Measurements from ENCODE around the gene RCOR1.

Gene RCOR1

DNA sequence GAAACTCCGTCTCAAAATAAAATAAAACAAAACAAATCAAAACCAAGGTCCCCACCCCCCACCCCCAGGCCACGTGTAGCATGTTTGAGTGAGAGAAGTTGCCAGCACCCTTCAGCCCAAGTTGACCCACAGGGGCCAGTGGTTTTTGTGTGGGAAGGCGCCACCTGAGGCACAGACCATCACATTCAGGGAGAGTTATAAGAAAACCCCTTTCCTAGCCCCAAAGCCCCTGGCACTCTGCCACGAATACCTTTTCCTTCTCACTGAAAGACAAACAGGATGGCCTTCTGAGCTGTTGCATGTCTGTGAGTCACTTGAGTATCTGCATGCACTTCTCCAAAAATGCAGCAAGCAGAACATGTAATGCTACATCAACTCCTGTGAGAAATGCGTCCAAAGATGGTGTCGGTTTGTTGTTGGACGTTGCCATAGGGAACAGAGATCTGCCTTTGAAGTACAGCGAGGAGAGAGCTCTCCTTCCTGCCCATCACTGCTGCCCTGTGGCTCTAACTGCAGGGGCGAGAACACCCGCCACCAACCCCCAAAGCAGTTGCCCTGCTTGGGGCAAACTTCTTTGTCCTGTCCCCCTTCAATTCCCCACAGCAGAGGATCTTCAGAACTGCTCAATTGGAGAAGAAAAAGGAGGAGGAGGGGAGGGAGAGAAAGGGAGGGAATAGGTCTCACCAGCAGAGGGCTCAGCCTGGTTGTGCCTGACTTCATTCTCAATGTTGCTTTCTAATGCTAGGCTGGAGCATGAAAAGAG lies 182.1 kb downstream of the RCOR1 start:
- peak; percentile 82 for DNase-seq (ENCODE audit: low read depth, low spot score)
- TF ChIP-seq, protein P1, sequence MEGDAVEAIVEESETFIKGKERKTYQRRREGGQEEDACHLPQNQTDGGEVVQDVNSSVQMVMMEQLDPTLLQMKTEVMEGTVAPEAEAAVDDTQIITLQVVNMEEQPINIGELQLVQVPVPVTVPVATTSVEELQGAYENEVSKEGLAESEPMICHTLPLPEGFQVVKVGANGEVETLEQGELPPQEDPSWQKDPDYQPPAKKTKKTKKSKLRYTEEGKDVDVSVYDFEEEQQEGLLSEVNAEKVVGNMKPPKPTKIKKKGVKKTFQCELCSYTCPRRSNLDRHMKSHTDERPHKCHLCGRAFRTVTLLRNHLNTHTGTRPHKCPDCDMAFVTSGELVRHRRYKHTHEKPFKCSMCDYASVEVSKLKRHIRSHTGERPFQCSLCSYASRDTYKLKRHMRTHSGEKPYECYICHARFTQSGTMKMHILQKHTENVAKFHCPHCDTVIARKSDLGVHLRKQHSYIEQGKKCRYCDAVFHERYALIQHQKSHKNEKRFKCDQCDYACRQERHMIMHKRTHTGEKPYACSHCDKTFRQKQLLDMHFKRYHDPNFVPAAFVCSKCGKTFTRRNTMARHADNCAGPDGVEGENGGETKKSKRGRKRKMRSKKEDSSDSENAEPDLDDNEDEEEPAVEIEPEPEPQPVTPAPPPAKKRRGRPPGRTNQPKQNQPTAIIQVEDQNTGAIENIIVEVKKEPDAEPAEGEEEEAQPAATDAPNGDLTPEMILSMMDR (IDR thresholded peaks at IDR 0.05; ENCODE audit: low read depth, low read length) = peak; percentile 89
- in situ Hi-C loops (cut with HindIII; ENCODE audit: low sequenced_read_pairs) = no loop called here
- no peak overlapping the region for H3K4me3 ChIP-seq (ENCODE audit: low read depth, low read length)

DNA sequence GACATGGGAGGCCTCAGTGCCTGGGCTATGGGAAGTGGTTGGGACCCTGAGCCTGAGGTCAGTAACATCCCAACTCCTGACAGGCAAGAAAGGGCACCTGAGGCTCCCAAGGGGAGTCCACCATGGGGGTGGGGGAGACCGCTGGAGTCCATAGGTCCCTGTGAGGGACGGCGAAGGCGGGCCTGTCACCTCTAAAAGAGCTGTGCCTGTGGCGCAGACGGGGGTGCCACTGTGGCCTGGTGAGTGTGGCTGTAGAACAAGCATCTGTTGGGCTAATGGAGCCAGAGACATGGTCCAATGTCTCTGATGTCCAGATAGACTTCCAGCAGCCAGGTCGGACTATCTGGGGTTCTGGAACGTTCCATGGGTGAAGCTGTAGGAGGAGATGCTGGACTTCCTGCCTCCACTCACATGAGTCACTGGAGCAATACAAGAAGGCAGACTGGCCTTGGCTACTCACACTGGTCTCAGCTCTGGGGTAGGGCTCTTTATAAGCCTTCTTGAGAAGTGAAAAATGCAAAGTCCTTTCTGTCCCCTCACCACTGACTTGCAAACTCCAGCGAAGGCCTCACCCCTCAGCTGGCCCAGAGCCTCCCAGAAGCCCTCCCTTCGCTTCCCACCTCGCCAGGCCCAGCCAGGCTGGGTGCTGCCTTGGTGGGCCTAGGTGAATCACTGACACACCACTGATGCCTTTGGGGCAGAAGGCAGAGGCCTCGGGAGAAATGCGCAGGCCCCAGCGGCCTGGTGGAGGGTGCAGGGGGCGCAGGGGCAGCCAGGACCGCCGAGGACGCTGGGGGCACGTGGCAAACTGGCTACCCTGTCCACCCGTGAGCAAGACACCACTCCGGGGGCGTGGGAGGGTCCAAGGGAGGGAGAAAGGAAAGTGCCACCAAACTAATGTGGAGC lies 183.7 kb downstream of the RCOR1 start:
- peak; percentile 64 for DNase-seq (ENCODE audit: low read depth, low spot score)
- in situ Hi-C loops (cut with HindIII; ENCODE audit: low sequenced_read_pairs) = no loop called here
- no peak overlapping the region for H3K4me3 ChIP-seq (ENCODE audit: low read depth, low read length)
- TF ChIP-seq, protein P1 (IDR thresholded peaks at IDR 0.05; ENCODE audit: low read depth, low read length) = no peak

DNA sequence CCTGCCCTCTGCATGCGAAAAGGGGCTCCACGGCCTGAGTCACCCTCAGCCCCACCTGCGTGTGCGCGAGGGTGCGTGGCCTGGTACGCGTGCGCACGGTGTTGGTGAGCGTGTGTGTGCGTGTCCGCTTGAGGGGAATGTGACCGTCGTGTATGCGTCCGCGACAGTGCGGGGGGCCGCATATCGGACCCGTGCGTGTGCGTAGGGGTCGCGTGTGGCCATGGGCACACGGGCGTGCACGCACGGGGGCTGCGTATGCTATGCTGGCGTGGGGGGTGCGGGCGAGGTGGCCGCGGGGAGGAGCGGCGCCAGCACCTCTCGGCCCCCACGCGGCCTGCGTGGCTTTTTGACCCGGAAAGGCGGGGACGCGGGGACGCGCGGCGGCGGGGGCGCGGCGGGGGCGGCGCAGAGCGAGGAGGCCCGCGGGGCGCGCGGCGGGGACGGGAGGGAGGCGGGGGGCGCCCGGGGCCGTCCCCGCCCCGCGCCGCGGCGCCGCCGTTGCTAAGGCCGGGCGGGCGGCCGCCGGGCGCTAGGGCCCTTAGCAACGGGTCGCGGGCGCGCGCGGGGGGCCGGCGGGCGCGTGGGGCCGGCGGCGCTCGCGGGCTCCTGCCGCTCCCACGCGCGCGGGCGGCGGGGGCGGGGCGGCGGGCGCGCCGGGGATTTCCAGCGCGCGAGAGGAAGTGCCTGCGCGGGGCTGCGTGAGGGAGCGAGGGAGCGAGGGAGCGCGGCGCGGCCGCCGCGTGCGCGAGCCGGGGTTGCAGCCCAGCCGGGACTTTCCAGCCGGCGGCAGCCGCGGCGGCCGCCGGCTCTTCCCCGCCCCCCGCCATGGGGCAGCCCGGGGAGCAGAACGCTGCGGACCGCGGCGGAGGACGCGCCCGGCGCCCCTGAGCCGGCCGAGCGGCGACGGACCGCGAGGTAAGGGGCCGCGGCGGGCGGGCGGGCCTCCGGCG lies 184.6 kb downstream of the RCOR1 start, which contains the start of gene TRAF3:
Gene TRAF3 (plus strand): TSS at position 689 of the 950 bp plus-strand sequence. CDS start 92,753 bp downstream, outside the sequence.
- TF ChIP-seq, protein P1 (IDR thresholded peaks at IDR 0.05; ENCODE audit: low read depth, low read length) = no peak
- DNase-seq (ENCODE audit: low read depth, low spot score) = peak; percentile 58
- H3K4me3 ChIP-seq (ENCODE audit: low read depth, low read length) = peak within 1 kb of the TSS; percentile 56
- in situ Hi-C loops (cut with HindIII; ENCODE audit: low sequenced_read_pairs) = no loop called here

DNA sequence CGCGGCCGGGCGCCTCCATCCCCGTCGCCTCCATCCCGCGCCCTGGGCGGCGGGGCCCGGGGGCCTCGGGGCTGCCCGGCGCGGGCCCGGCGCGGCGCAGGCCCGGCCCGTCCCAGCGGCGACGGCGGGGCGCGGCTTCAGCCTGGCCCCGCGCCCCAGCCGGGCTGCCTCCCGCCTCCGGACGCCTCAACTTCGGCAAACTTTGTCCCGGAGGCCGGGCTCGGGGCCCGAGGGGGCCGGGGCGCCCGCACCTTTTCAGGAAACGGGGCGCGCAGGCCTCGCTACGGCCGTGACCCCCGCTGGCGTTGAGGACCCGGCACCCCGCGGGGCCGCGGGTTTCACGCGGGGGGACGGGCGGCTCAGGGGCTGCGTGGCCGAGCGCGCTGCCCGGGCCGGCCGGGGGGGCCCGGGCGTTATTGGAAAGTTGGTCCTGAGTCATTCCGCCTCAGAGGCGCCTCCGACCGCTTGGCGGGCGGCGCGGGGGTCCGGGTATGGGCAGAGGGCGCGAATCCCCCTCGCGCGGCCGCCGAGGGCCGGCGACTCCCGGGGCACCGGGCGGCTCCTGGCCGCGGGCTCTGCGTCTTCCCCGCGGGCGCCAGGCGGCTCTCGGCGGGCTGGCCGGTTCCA lies 185.4 kb downstream of the RCOR1 start:
- in situ Hi-C loops (cut with HindIII; ENCODE audit: low sequenced_read_pairs) = no loop called here
- TF ChIP-seq, protein P1 (IDR thresholded peaks at IDR 0.05; ENCODE audit: low read depth, low read length) = no peak
- no peak for DNase-seq (ENCODE audit: low read depth, low spot score)
- peak overlapping the region; percentile 56 for H3K4me3 ChIP-seq (ENCODE audit: low read depth, low read length)

DNA sequence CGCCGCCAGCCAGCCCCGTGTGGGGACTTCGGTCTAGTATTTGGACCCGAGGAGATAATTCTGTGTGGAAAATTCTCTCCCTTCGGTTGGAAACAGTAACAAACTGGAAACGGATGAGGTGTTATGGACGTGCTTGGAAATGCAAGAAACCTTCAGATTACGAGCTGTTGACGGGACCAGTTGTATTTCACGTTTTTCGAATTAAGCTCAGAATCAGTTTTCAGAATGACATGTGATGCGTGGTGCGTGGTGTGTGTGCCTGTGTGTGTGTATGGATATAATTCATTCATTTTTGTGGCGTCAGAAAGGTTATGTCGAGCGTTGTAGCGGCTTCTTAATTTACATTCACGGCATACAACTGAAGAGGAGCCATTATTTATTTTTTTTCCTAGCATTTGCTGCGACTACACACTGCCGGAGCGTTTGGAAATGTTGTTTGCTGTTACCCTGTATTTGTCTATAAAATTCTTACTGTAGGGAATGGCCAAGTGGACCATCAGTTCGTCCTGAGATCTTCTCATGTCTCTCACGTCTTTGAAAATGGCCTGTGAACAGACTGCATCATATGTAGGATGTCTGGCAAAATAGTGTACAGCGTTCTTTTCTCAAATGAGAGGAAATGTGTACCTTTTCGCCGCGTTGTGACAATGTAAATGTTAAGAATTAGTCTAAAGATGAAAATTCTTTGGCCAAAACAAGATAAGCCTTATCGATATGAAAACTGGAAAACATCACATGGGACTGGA lies 186.1 kb downstream of the RCOR1 start:
- TF ChIP-seq, protein P1 (IDR thresholded peaks at IDR 0.05; ENCODE audit: low read depth, low read length) = no peak
- in situ Hi-C loops (cut with HindIII; ENCODE audit: low sequenced_read_pairs) = no loop called here
- peak; percentile 47 for DNase-seq (ENCODE audit: low read depth, low spot score)
- H3K4me3 ChIP-seq (ENCODE audit: low read depth, low read length) = peak overlapping the region; percentile 56
